Measurements from ENCODE around the gene FYCO1.

Gene FYCO1

GRCh38 chr3:45994419-45995235 is 997 bp downstream of the FYCO1 start:
- peak overlapping the region; percentile 83 for H3K4me3 ChIP-seq (ENCODE audit: low read depth, low read length)
- TF ChIP-seq CTCF (IDR thresholded peaks at IDR 0.05; ENCODE audit: control insufficient read depth, extremely low read depth, insufficient read depth): no peak
- no peak for DNase-seq (ENCODE audit: low read depth)

GRCh38 chr3:45993421-45994027 is 2.1 kb downstream of the FYCO1 start:
- no peak for DNase-seq (ENCODE audit: low read depth)
- H3K4me3 ChIP-seq (ENCODE audit: low read depth, low read length): no peak overlapping the region
- TF ChIP-seq CTCF (IDR thresholded peaks at IDR 0.05; ENCODE audit: control insufficient read depth, extremely low read depth, insufficient read depth): no peak

- no peak overlapping the region for H3K4me3 ChIP-seq (ENCODE audit: low read depth, low read length)
- no peak for TF ChIP-seq CTCF (IDR thresholded peaks at IDR 0.05; ENCODE audit: control insufficient read depth, extremely low read depth, insufficient read depth)
- DNase-seq (ENCODE audit: low read depth): no peak
These were observed 2.8 kb downstream of the FYCO1 start for GRCh38 chr3:45992821-45993221.

GRCh38 chr3:45992133-45992729 is 3.4 kb downstream of the FYCO1 start:
- DNase-seq (ENCODE audit: low read depth): no peak
- no peak for TF ChIP-seq CTCF (IDR thresholded peaks at IDR 0.05; ENCODE audit: control insufficient read depth, extremely low read depth, insufficient read depth)
- H3K4me3 ChIP-seq (ENCODE audit: low read depth, low read length): no peak overlapping the region

GRCh38 chr3:45991341-45991740 is 4.3 kb downstream of the FYCO1 start:
- no peak for TF ChIP-seq CTCF (IDR thresholded peaks at IDR 0.05; ENCODE audit: control insufficient read depth, extremely low read depth, insufficient read depth)
- no peak for DNase-seq (ENCODE audit: low read depth)

GRCh38 chr3:45990181-45990580 is 5.4 kb downstream of the FYCO1 start:
- TF ChIP-seq CTCF (IDR thresholded peaks at IDR 0.05; ENCODE audit: control insufficient read depth, extremely low read depth, insufficient read depth): no peak
- no peak for DNase-seq (ENCODE audit: low read depth)
- no peak overlapping the region for H3K4me3 ChIP-seq (ENCODE audit: low read depth, low read length)

More at GRCh38 chr3:45991341-45991740, 4.3 kb downstream of the FYCO1 start:
- no peak overlapping the region for H3K4me3 ChIP-seq (ENCODE audit: low read depth, low read length)
